Nephron (organoid): Measurements from ENCODE around the gene CHID1.
A peak's percentile ranks its signal among the peaks of the same experiment; 100 is the strongest.

Experiments
- H3K27ac Mint-ChIP-seq, 3 experiments: 2 replicates each; pipeline ENCODE4 v1.8.0; 2020; ENCODE audit warnings: mixed read lengths in 3 of 3, mild to moderate bottlenecking in 2 of 3, moderate library complexity in 1 of 3
- H3K27me3 Mint-ChIP-seq: 2 replicates; pipeline ENCODE4 v1.8.0; 2021; ENCODE audit warnings: low read depth, mild to moderate bottlenecking, moderate library complexity, mixed read lengths
- H3K36me3 Mint-ChIP-seq: 2 replicates; pipeline ENCODE4 v1.8.0; 2020; ENCODE audit warnings: low read depth, mixed read lengths
- H3K4me1 Mint-ChIP-seq: 2 replicates; pipeline ENCODE4 v1.8.0; 2020; ENCODE audit warnings: mixed read lengths
- H3K4me3 Mint-ChIP-seq, 3 experiments: 2 replicates each; pipeline ENCODE4 v1.8.0; 2020; ENCODE audit warnings: mild to moderate bottlenecking in 3 of 3, mixed read lengths in 3 of 3, moderate library complexity in 2 of 3
- H3K9me3 Mint-ChIP-seq: 2 replicates; pipeline ENCODE4 v1.8.0; 2020; ENCODE audit warnings: mixed read lengths
- CTCF ChIP-seq, 3 experiments: fragments of 200-600 bp; sonication (generic); IDR thresholded peaks; one replicate each; pipeline ENCODE4 v1.5.0; 2021; ENCODE audit warnings: antibody characterized with exemption in 3 of 3; ENCODE audit not compliant: unreplicated experiment in 3 of 3

Gene CHID1

DNA sequence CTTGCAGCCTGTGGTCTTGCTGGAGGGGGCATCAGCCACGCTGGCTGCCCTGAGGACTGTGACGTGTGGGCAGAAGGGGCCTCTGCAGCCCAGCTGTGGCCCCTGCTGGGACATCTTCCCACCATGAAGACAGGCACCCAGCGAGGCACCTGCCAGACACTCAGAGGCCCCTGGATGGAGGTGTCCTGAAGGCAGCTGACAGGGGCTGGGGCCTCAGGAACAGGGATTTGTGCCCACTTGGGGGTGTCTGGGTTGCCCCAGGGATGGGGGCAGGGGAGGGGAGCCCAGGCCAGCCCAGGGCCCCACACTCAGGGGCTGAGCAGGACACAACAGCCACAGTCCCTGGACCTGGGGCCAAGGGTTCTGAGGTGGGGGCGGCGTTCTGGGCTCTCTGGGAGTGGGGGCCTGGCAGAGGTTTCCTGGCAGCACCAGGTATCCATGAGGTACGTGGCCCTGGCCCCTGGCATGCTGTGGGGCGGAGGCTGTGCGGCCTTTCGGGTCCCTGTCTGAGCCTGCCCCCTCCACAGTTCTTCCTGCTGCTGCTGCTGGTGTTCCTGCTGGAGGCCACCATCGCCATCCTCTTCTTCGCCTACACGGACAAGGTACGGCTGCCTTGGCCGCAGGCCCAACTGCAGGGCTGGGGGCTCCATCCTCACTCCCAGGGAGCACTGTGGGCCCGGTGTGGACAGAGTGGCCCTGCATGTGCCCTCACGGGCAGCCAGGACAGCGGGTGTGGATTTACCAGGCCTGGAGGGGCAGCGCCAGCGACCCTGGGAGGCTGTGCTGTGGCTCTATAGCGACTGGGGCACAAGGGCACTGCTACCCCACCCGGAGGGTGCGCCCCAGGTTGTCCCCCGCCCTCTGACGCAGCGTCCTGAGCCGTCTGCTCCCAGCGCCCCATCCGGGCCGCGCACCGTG is 46.4 kb downstream of the CHID1 start:
- H3K9me3 Mint-ChIP-seq: no peaks in the 10 kb centered on the region
- no peaks in the 10 kb centered on the region for H3K27me3 Mint-ChIP-seq
- TF ChIP-seq CTCF (IDR thresholded peaks at IDR 0.05; ENCODE audit: unreplicated experiment in 3 of 3): no peak
- H3K4me3 Mint-ChIP-seq: no peak overlapping the region
- peaks cover 19% of the 10 kb centered on the region for H3K4me1 Mint-ChIP-seq
- H3K36me3 Mint-ChIP-seq: no peaks in the 10 kb centered on the region
- peak overlapping the region; percentile 41 to 92 (median 90) for H3K27ac Mint-ChIP-seq

DNA sequence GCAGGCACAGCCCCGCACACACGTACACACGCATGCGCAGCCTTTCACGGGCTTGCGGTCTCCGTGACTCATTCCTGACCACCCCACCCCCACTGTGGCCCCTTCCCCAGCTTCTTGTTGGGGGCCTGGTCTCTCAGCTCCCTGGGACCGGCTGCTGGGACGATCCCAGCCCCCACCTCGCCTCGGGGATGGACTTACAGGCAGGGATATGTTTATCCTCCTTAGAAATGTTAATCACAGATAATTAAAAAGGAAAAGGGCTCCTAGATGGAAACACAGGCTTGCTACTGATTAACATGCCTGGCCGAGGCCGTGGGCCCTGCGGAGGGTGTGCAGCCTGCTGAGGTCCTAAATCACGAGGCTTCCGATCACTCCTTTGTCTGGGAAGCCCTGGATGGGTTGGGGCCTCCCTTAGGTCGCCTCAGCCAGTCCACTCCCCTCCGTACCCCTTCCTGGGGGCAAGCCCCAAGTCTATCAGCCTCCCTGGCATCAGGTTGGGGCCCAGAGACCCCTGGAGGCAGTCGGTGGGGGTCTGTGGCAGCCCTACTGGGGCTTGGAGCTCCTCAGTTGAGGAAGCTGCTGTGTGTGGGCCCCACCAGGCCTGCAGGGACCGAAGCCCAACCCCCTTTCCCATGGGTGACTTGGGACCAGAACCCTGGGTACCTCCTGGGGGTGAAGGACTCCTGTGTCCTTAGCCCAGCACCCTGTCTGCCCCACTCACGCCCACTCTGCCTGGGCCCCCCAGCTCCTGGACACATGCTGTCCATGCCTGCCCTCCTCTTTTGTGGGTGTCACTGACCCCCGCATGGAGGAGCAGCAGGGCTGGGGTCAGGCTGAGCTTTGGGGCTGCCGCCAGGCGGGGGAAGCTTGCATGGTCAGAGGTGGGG is 47.3 kb downstream of the CHID1 start:
- no peak for TF ChIP-seq CTCF (IDR thresholded peaks at IDR 0.05; ENCODE audit: unreplicated experiment in 3 of 3)
- Mint-ChIP-seq H3K27me3 (no peaks in the 10 kb centered on the region), H3K4me1 (peaks cover 19% of the 10 kb centered on the region), H3K4me3 (peak overlapping the region; percentile 32 to 61 (median 55)), H3K9me3 (no peaks in the 10 kb centered on the region), H3K36me3 (no peaks in the 10 kb centered on the region), H3K27ac (peak overlapping the region; percentile 88 to 92 (median 90))

DNA sequence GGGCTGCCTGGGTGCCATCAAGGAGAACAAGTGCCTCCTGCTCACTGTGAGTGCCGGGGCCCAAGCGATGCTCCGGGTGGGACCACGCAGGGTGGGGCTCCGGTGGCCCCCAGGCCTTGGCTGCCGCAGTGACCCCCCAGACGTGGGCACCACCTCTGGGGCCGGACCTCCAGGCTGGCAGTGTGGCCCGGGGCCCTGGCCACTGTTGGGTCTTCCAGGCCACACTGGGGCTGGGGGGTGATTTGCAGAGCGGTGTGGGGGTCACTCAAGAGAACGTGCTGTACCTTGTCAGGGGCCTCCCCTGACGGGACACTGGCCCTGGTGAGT is 48.0 kb downstream of the CHID1 start:
- Mint-ChIP-seq H3K4me3 (peak overlapping the region; percentile 27 to 55 (median 37)), H3K36me3 (no peaks in the 10 kb centered on the region), H3K27me3 (no peaks in the 10 kb centered on the region), H3K27ac (peak overlapping the region; percentile 88 to 92 (median 90)), H3K4me1 (peaks cover 19% of the 10 kb centered on the region), H3K9me3 (no peaks in the 10 kb centered on the region)
- TF ChIP-seq CTCF (IDR thresholded peaks at IDR 0.05; ENCODE audit: unreplicated experiment in 3 of 3): no peak

GRCh38 chr11:862081-862661 is 48.4 kb downstream of the CHID1 start:
- Mint-ChIP-seq H3K27me3 (no peaks in the 10 kb centered on the region), H3K27ac (peak overlapping the region; percentile 81 to 90 (median 88)), H3K4me3 (peak overlapping the region; percentile 27 to 60 (median 57)), H3K4me1 (peaks cover 19% of the 10 kb centered on the region), H3K9me3 (no peaks in the 10 kb centered on the region), H3K36me3 (no peaks in the 10 kb centered on the region)
- no peak for TF ChIP-seq CTCF (IDR thresholded peaks at IDR 0.05; ENCODE audit: unreplicated experiment in 3 of 3)

- Mint-ChIP-seq H3K4me3 (peak overlapping the region; percentile 24 to 50 (median 41)), H3K27me3 (no peaks in the 10 kb centered on the region), H3K36me3 (no peaks in the 10 kb centered on the region), H3K4me1 (peaks cover 28% of the 10 kb centered on the region), H3K27ac (peak overlapping the region; percentile 71 to 90 (median 78)), H3K9me3 (no peaks in the 10 kb centered on the region)
- no peak for TF ChIP-seq CTCF (IDR thresholded peaks at IDR 0.05; ENCODE audit: unreplicated experiment in 3 of 3)
These were observed 49.5 kb downstream of the CHID1 start for GRCh38 chr11:861105-861479.
